GM12864 (cell line): Measurements from ENCODE around the gene KIAA0753.

Source experiments
- DNase-seq: peaks from one replicate; pipeline ENCODE4 v3.0.0-alpha.2; 2011; ENCODE audit warnings: low read depth
- H3K4me3 ChIP-seq: 2 replicates; pipeline ENCODE4 v1.5.1; 2011; ENCODE audit warnings: mild to moderate bottlenecking, low read depth, low read length, control low read depth
- CTCF ChIP-seq: IDR thresholded peaks from 2 replicates; pipeline ENCODE4 v1.5.1; 2011; ENCODE audit warnings: low read depth, mild to moderate bottlenecking, moderate library complexity, low read length, control low read depth, inconsistent platforms; ENCODE audit errors: missing control alignments

KIAA0753 gene

GRCh38 chr17:6554871-6555330 is 85.6 kb downstream of the KIAA0753 start:
- H3K4me3 ChIP-seq = no peak overlapping the region
- no peak for TF ChIP-seq CTCF
- DNase-seq = no peak

GRCh38 chr17:6554342-6554741 is 86.2 kb downstream of the KIAA0753 start:
- H3K4me3 ChIP-seq = no peak overlapping the region
- DNase-seq = no peak
- TF ChIP-seq CTCF = no peak

- no peak for TF ChIP-seq CTCF
- DNase-seq = no peak
- H3K4me3 ChIP-seq = no peak overlapping the region
Observed at GRCh38 chr17:6551869-6552531, 88.5 kb downstream of the KIAA0753 start.

- H3K4me3 ChIP-seq = no peak overlapping the region
- TF ChIP-seq CTCF = no peak
- no peak for DNase-seq
Observed at GRCh38 chr17:6551356-6551755, 89.2 kb downstream of the KIAA0753 start.

- DNase-seq = no peak
- no peak overlapping the region for H3K4me3 ChIP-seq
- TF ChIP-seq CTCF = no peak
Observed at GRCh38 chr17:6549384-6550036, 91.0 kb downstream of the KIAA0753 start.

- no peak overlapping the region for H3K4me3 ChIP-seq
- TF ChIP-seq CTCF = no peak
- peak; percentile 16 for DNase-seq
Observed at GRCh38 chr17:6548578-6549330, 91.8 kb downstream of the KIAA0753 start.
